Body of pancreas (tissue), 4 donors: ENCODE results near the gene CREB5.

ENCODE experiments used
- POLR2A ChIP-seq, 3 donors: fragments of 450-650 bp; IDR thresholded peaks; one replicate each; pipeline ENCODE4 v1.6.1; 2016; ENCODE audit warnings: antibody characterized with exemption in 3 of 3, mild to moderate bottlenecking in 2 of 3
- TF ChIP-seq, protein P1 (sequence below), 7 experiments: fragments of 450-650 bp in 4 of 7; fragments of 200-600 bp in 3 of 7; sonication (generic) in 3 of 7; IDR thresholded peaks; one replicate each; pipeline ENCODE4 v1.5.1; 2016 to 2019; ENCODE audit warnings: antibody characterized with exemption in 7 of 7

DNA sequence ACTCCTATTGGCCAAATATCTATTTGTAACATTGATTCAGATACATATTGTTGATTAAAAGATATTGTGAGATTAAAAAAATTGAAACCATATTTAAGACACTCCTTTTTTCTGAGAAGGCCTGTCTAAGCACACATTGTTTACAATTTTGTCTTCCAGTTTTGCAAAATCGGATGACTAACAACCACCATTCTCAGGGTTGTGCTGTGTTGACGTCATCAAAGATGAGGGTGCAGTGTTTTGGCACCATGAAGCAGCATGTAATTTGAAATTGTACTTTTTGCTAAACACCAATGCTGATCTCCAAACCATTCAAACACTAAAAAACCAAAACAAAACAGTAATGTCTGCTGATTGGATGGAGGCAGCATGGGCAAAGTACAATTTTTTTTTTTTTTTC lies 7.4 kb downstream of the CREB5 start:
- TF ChIP-seq, protein P1, sequence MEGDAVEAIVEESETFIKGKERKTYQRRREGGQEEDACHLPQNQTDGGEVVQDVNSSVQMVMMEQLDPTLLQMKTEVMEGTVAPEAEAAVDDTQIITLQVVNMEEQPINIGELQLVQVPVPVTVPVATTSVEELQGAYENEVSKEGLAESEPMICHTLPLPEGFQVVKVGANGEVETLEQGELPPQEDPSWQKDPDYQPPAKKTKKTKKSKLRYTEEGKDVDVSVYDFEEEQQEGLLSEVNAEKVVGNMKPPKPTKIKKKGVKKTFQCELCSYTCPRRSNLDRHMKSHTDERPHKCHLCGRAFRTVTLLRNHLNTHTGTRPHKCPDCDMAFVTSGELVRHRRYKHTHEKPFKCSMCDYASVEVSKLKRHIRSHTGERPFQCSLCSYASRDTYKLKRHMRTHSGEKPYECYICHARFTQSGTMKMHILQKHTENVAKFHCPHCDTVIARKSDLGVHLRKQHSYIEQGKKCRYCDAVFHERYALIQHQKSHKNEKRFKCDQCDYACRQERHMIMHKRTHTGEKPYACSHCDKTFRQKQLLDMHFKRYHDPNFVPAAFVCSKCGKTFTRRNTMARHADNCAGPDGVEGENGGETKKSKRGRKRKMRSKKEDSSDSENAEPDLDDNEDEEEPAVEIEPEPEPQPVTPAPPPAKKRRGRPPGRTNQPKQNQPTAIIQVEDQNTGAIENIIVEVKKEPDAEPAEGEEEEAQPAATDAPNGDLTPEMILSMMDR (IDR thresholded peaks at IDR 0.05), result no peak
- no peak for TF ChIP-seq POLR2A (IDR thresholded peaks at IDR 0.05)
